ENCODE results near the gene FGD6. TPM values are rescaled to one million over a fixed set of nuclear protein-coding genes. Genes with fewer than 3 reads are reported as not detected.

FGD6 gene
- total and polyA plus RNA-seq, 9 donors: 4.5 to 18.7 (median 15.2) TPM

GRCh38 chr12:95213119-95213518 is 4.1 kb downstream of the FGD6 start:
- TF ChIP-seq POLR2A (IDR thresholded peaks at IDR 0.05): no peak
- no peak for TF ChIP-seq EP300 (IDR thresholded peaks at IDR 0.05)
- no peak for TF ChIP-seq CTCF (IDR thresholded peaks at IDR 0.05)
- H3K9me3 ChIP-seq: no peaks in the 10 kb centered on the region
- H3K36me3 ChIP-seq: no peaks in the 10 kb centered on the region
- intact Hi-C loops (cut with DNase I): no loop called here
- H3K4me3 ChIP-seq: no peak overlapping the region
- H3K27me3 ChIP-seq: no peaks in the 10 kb centered on the region
- H3K4me1 ChIP-seq (ENCODE audit: insufficient read depth): peaks cover 3% of the 10 kb centered on the region
- H3K27ac ChIP-seq: no peak overlapping the region
- DNase-seq: no peak
- WGBS, 3 donors: 74 to 81% (median 80%) methylated on average over 4 of the region's 4 CpGs

- DNase-seq: no peak
- WGBS, 3 donors: 83 to 89% (median 88%) methylated on average over 4 of the region's 4 CpGs
- Histone ChIP-seq H3K4me1 (ENCODE audit: insufficient read depth) (peaks cover 3% of the 10 kb centered on the region), H3K36me3 (no peaks in the 10 kb centered on the region), H3K4me3 (no peak overlapping the region), H3K27ac (no peak overlapping the region), H3K27me3 (no peaks in the 10 kb centered on the region), H3K9me3 (no peaks in the 10 kb centered on the region)
- intact Hi-C loops (cut with DNase I): no loop called here
- no peak for TF ChIP-seq CTCF (IDR thresholded peaks at IDR 0.05)
- TF ChIP-seq EP300 (IDR thresholded peaks at IDR 0.05): no peak
- no peak for TF ChIP-seq POLR2A (IDR thresholded peaks at IDR 0.05)
These were observed 4.7 kb downstream of the FGD6 start for GRCh38 chr12:95212586-95212985.

GRCh38 chr12:95208678-95209077 is 8.6 kb downstream of the FGD6 start:
- WGBS, 3 donors: 85 to 94% (median 92%) methylated on average over 7 of the region's 7 CpGs
- Histone ChIP-seq H3K36me3 (no peaks in the 10 kb centered on the region), H3K4me1 (ENCODE audit: insufficient read depth) (peaks cover 11% of the 10 kb centered on the region), H3K27me3 (no peaks in the 10 kb centered on the region), H3K27ac (no peak overlapping the region), H3K9me3 (no peaks in the 10 kb centered on the region), H3K4me3 (no peak overlapping the region)
- TF ChIP-seq CTCF (IDR thresholded peaks at IDR 0.05) (no peak), EP300 (IDR thresholded peaks at IDR 0.05) (no peak), POLR2A (IDR thresholded peaks at IDR 0.05) (no peak)
- intact Hi-C loops (cut with DNase I): loop anchor here in 1 of 4 donors (5.0 kb wide), 1 partner anchor 46 kb away; no protein-coding TSS in a partner anchor
- DNase-seq: no peak

GRCh38 chr12:95207407-95207806 is 9.9 kb downstream of the FGD6 start:
- Histone ChIP-seq H3K4me1 (ENCODE audit: insufficient read depth) (peaks cover 10% of the 10 kb centered on the region), H3K9me3 (no peaks in the 10 kb centered on the region), H3K36me3 (no peaks in the 10 kb centered on the region), H3K27me3 (no peaks in the 10 kb centered on the region), H3K27ac (no peak overlapping the region), H3K4me3 (no peak overlapping the region)
- 90 to 94% (median 90%) methylated on average over 2 of the region's 2 CpGs for WGBS, 3 donors
- TF ChIP-seq POLR2A (IDR thresholded peaks at IDR 0.05): no peak
- TF ChIP-seq CTCF (IDR thresholded peaks at IDR 0.05): no peak
- no peak for TF ChIP-seq EP300 (IDR thresholded peaks at IDR 0.05)
- no peak for DNase-seq
- intact Hi-C loops (cut with DNase I): loop anchor here in 1 of 4 donors (5.0 kb wide), 1 partner anchor 45 kb away; no protein-coding TSS in a partner anchor

All from ovary (tissue), 9 donors.